Activated CD8-positive, alpha-beta T cell treated with anti-CD3 and anti-CD28 coated beads for 36 hours (primary cell): ENCODE results near the gene SLC48A1. TPM values are rescaled to one million over a fixed set of nuclear protein-coding genes. Genes with fewer than 3 reads are reported as not detected.

Source experiments
- ATAC-seq: fragments of 200-7000 bp; cut with Tn5 transposase; one replicate; pipeline ENCODE4 v1.10.0; 2021; ENCODE audit warnings: mild to moderate bottlenecking, moderate library complexity
- CTCF ChIA-PET: fragments of 350-600 bp; sonication (Branson Sonifier 250); formaldehyde crosslinking; loops from one replicate; lab custom pipeline; 2021; ENCODE audit warnings: antibody characterized with exemption; lab: Charles Lee
- POLR2A ChIA-PET: fragments of 350-600 bp; sonication (Branson Sonifier 250); formaldehyde crosslinking; loops from one replicate; lab custom pipeline; 2021; ENCODE audit warnings: antibody characterized with exemption; lab: Charles Lee
- DNase-seq: peaks from one replicate; pipeline ENCODE4 v3.0.0-alpha.2; 2020
- H3K27ac Mint-ChIP-seq: one replicate; pipeline ENCODE4 v1.8.0; 2021; ENCODE audit warnings: mild to moderate bottlenecking, mixed read lengths
- H3K27me3 Mint-ChIP-seq: one replicate; pipeline ENCODE4 v1.8.0; 2021; ENCODE audit warnings: mixed read lengths
- H3K36me3 Mint-ChIP-seq: one replicate; pipeline ENCODE4 v1.8.0; 2021; ENCODE audit warnings: low read depth, mixed read lengths
- H3K4me1 Mint-ChIP-seq: one replicate; pipeline ENCODE4 v1.8.0; 2021; ENCODE audit warnings: low read depth, mixed read lengths
- H3K4me3 Mint-ChIP-seq: one replicate; pipeline ENCODE4 v1.8.0; 2021; ENCODE audit warnings: mild to moderate bottlenecking, moderate library complexity, mixed read lengths
- H3K9me3 Mint-ChIP-seq: one replicate; pipeline ENCODE4 v1.8.0; 2021; ENCODE audit warnings: mixed read lengths
- intact Hi-C: fragments of 100-400 bp; cut with micrococcal nuclease; formaldehyde crosslinking; loops from one replicate; pipeline ENCODE4 v1.10.0; 2022
- total RNA-seq, 2 experiments: library from RNA; stranded (reverse); gene quantifications; one replicate each; pipeline ENCODE4 v1.2.3, GENCODE V29; 2021
- TF ChIP-seq, protein P1 (sequence below): fragments of 200-600 bp; IDR thresholded peaks from one replicate; pipeline ENCODE4 v1.8.0; 2022; ENCODE audit warnings: antibody characterized with exemption, mild to moderate bottlenecking

The SLC48A1 gene
- total RNA-seq, 2 experiments from 2014 or later, result 8.8 to 10.2 TPM

DNA sequence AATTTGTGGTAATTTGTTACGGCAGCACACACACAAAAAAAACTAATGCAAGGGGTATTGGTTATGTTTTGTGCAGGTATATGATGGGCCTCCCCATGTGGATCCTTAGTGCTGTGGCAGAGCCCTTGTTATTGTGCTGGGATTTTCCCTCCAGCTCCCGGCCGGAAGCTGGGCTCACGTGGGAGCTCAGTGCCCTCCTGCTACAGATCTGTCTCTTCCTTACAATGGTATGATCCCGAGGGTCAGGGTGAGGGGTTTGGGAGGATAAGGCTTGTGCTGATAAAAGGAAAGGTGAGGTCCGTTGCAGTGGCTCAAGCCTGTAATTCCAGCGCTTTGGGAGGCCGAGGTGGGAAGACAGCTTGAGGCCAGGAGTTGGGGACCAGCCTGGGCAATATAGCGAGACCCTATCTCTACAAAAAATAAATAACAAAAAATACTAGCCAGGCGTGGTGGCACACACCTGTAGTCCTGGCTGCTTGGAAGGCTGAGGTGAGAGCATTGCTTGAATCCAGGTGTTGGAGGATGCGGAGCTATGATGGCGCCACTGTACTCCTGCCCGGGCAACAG, 861 bp upstream of the SLC48A1 start:
- ChIA-PET POLR2A (interaction anchor here (0.6 to 2.2 kb wide), 5 partner anchors 10 to 31 kb away, joined by 3 to 11 read pairs (median 4); no protein-coding TSS in a partner anchor), CTCF (interaction anchor here (0.9 to 19.4 kb wide), 8 partner anchors 9 to 65 kb away, joined by 3 to 685 read pairs (median 5); no protein-coding TSS in a partner anchor)
- no peaks in the 10 kb centered on the region for H3K27me3 Mint-ChIP-seq
- DNase-seq (no peak), ATAC-seq (no peak)
- peaks cover 19% of the 10 kb centered on the region for H3K4me1 Mint-ChIP-seq
- TF ChIP-seq, protein P1, sequence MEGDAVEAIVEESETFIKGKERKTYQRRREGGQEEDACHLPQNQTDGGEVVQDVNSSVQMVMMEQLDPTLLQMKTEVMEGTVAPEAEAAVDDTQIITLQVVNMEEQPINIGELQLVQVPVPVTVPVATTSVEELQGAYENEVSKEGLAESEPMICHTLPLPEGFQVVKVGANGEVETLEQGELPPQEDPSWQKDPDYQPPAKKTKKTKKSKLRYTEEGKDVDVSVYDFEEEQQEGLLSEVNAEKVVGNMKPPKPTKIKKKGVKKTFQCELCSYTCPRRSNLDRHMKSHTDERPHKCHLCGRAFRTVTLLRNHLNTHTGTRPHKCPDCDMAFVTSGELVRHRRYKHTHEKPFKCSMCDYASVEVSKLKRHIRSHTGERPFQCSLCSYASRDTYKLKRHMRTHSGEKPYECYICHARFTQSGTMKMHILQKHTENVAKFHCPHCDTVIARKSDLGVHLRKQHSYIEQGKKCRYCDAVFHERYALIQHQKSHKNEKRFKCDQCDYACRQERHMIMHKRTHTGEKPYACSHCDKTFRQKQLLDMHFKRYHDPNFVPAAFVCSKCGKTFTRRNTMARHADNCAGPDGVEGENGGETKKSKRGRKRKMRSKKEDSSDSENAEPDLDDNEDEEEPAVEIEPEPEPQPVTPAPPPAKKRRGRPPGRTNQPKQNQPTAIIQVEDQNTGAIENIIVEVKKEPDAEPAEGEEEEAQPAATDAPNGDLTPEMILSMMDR, result no peak
- peak overlapping the region; percentile 70 for H3K4me3 Mint-ChIP-seq
- intact Hi-C loops, result no loop called here
- no peaks in the 10 kb centered on the region for H3K36me3 Mint-ChIP-seq
- H3K9me3 Mint-ChIP-seq, result no peaks in the 10 kb centered on the region
- peak overlapping the region; percentile 52 for H3K27ac Mint-ChIP-seq

DNA sequence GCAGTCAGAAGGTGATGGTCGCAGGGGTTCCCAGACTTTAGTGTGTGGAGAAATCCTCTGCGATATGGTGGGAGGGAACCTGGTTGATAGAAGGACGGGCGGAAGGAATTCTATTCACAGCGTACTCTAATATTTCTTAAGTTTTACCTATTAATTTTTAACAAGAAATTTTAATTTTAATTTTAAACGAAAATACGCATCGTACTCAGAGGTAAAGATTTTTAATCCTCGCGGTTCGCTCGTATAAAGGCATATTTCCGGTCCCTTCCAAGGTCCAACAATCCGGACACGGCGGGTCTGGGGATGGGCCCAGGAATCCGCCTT, 338 bp upstream of the SLC48A1 start:
- no peak for ATAC-seq
- H3K27ac Mint-ChIP-seq, result peak overlapping the region; percentile 52
- DNase-seq, result no peak
- peaks cover 16% of the 10 kb centered on the region for H3K4me1 Mint-ChIP-seq
- no peaks in the 10 kb centered on the region for H3K27me3 Mint-ChIP-seq
- POLR2A ChIA-PET, result interaction anchor here (0.6 to 2.2 kb wide), 6 partner anchors 9 to 44 kb away, joined by 3 to 11 read pairs (median 4); no protein-coding TSS in a partner anchor
- TF ChIP-seq, protein P1, result no peak
- no peaks in the 10 kb centered on the region for H3K36me3 Mint-ChIP-seq
- peak overlapping the region; percentile 70 for H3K4me3 Mint-ChIP-seq
- CTCF ChIA-PET, result interaction anchor here (1.0 to 19.4 kb wide), 9 partner anchors 9 to 64 kb away, joined by 3 to 685 read pairs (median 5); no protein-coding TSS in a partner anchor
- H3K9me3 Mint-ChIP-seq, result no peaks in the 10 kb centered on the region
- intact Hi-C loops, result no loop called here

DNA sequence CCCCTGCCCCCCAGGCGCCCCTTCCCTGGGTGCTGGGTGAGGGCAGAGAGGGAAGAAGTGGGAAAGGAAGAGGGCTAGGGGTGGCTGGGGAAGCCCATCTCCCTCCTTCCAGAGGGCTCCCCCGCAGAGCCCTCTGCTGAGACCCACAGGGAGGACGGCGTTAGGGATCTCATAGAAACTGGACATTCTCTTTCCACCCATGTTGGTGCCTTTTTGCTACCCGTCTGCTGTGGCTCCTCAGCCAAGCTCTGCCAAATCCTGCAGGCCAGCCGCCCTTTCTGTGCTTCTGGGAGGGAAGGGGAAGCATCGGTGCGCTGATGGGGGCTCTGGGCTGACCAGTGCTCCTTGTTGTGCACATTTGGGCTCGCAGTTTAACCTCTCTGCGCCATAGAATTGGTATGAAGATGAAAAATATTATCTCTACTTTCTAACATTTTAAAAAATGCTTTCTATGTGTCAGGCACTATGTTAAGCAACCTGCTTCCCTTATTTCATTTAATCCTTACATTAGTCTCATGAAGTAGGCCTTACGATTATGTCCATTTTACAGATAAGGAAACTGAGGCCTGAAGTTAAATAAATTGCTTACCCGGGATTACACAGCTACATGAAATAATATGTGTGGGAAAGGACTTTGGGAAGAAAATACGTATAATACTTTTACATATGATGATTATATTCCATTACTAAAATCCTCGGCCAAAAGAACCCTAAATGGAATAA, 981 bp downstream of the SLC48A1 start:
- H3K4me3 Mint-ChIP-seq, result peak overlapping the region; percentile 87
- TF ChIP-seq, protein P1, result no peak
- ChIA-PET CTCF (interaction anchor here (0.9 to 19.4 kb wide), 9 partner anchors 16 to 63 kb away, joined by 3 to 685 read pairs (median 6); partner anchors contain the start of gene RAPGEF3), POLR2A (interaction anchor here (0.6 to 2.2 kb wide), 5 partner anchors 11 to 43 kb away, joined by 3 to 11 read pairs (median 3); no protein-coding TSS in a partner anchor)
- ATAC-seq (no peak), DNase-seq (no peak)
- H3K36me3 Mint-ChIP-seq, result no peaks in the 10 kb centered on the region
- peak overlapping the region; percentile 30 for H3K27ac Mint-ChIP-seq
- H3K27me3 Mint-ChIP-seq, result no peaks in the 10 kb centered on the region
- intact Hi-C loops, result no loop called here
- no peaks in the 10 kb centered on the region for H3K9me3 Mint-ChIP-seq
- H3K4me1 Mint-ChIP-seq, result peaks cover 17% of the 10 kb centered on the region

DNA sequence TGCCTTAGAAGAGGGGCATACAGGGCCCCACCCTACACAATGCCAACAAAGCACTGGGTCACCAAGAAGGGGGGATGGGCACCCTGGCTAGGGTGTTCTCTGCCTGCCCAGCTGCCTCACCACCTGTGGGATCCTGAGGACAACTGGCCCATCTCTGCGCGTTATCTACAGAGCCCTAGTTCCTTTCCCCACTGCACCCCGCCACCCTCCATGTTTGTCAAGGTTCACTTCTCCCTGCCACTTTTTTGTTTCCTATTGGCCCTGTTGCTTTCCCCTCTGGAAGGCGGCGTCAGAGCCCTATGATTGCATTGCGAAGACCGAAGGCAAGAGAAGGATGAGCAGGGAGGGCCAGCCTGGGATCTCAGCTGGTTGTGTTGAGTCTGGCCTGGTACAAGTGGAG, 1.6 kb downstream of the SLC48A1 start:
- no peaks in the 10 kb centered on the region for H3K9me3 Mint-ChIP-seq
- intact Hi-C loops, result loop anchor here (5.0 kb wide), 2 partner anchors 57 to 63 kb away; no protein-coding TSS in a partner anchor
- peaks cover 23% of the 10 kb centered on the region for H3K4me1 Mint-ChIP-seq
- ATAC-seq (no peak), DNase-seq (no peak)
- TF ChIP-seq, protein P1, result no peak
- H3K36me3 Mint-ChIP-seq, result no peaks in the 10 kb centered on the region
- POLR2A ChIA-PET, result interaction anchor here (0.6 kb wide), 1 partner anchor 30 kb away, joined by 3 read pairs; no protein-coding TSS in a partner anchor
- peak overlapping the region; percentile 87 for H3K4me3 Mint-ChIP-seq
- H3K27ac Mint-ChIP-seq, result no peak overlapping the region
- no peaks in the 10 kb centered on the region for H3K27me3 Mint-ChIP-seq
- CTCF ChIA-PET, result interaction anchor here (0.9 to 19.4 kb wide), 8 partner anchors 16 to 62 kb away, joined by 3 to 685 read pairs (median 12); partner anchors contain the start of gene RAPGEF3
